ENCODE data around the gene ACOX2. TPM values are rescaled to one million over a fixed set of nuclear protein-coding genes. Genes with fewer than 3 reads are reported as not detected.

The ACOX2 gene
- total and polyA plus RNA-seq, 7 experiments from 2014 or later: not detected

- Histone ChIP-seq H3K4me3 (ENCODE audit: low read length) (no peak overlapping the region), H3K4me1 (ENCODE audit: control insufficient read depth in 2 of 2, insufficient read depth in 2 of 2, low read length in 2 of 2) (no peaks in the 10 kb centered on the region), H3K27ac (ENCODE audit: low read depth, low read length) (no peak overlapping the region), H3K36me3 (ENCODE audit: control insufficient read depth in 2 of 3, insufficient read depth in 3 of 3, low read length in 3 of 3) (no peaks in the 10 kb centered on the region), H3K9me3 (ENCODE audit: control insufficient read depth in 2 of 3, low read length in 3 of 3) (no peaks in the 10 kb centered on the region), H3K27me3 (ENCODE audit: control insufficient read depth in 2 of 2, insufficient read depth in 2 of 2, low read length in 2 of 2) (no peaks in the 10 kb centered on the region)
- no peaks in the 10 kb centered on the region for H3K27me3 Mint-ChIP-seq
- intact Hi-C loops (cut with micrococcal nuclease): no loop called here
- ChIA-PET CTCF (interaction anchor here (0.6 kb wide), 1 partner anchor 67 kb away, joined by 3 read pairs; no protein-coding TSS in a partner anchor), POLR2A (no interaction called here)
- H3K27ac Mint-ChIP-seq: no peak overlapping the region
- DNase-seq (no peak), ATAC-seq (no peak)
- no peaks in the 10 kb centered on the region for H3K36me3 Mint-ChIP-seq
- no peak overlapping the region for H3K4me3 Mint-ChIP-seq
- H3K4me1 Mint-ChIP-seq: peaks cover 0 to 2% (median 0%) of the 10 kb centered on the region in 7 donors
- H3K9me3 Mint-ChIP-seq: no peaks in the 10 kb centered on the region
Measured at GRCh38 chr3:58522759-58523425, 14.1 kb downstream of the ACOX2 start.

- intact Hi-C loops (cut with micrococcal nuclease): no loop called here
- Histone ChIP-seq H3K4me3 (ENCODE audit: low read length) (no peak overlapping the region), H3K9me3 (ENCODE audit: control insufficient read depth in 2 of 3, low read length in 3 of 3) (no peaks in the 10 kb centered on the region), H3K36me3 (ENCODE audit: control insufficient read depth in 2 of 3, insufficient read depth in 3 of 3, low read length in 3 of 3) (no peaks in the 10 kb centered on the region), H3K4me1 (ENCODE audit: control insufficient read depth in 2 of 2, insufficient read depth in 2 of 2, low read length in 2 of 2) (no peaks in the 10 kb centered on the region), H3K27me3 (ENCODE audit: control insufficient read depth in 2 of 2, insufficient read depth in 2 of 2, low read length in 2 of 2) (no peaks in the 10 kb centered on the region), H3K27ac (ENCODE audit: low read depth, low read length) (no peak overlapping the region)
- ChIA-PET POLR2A (no interaction called here), CTCF (no interaction called here)
- H3K4me3 Mint-ChIP-seq: no peak overlapping the region
- no peaks in the 10 kb centered on the region for H3K36me3 Mint-ChIP-seq
- ATAC-seq (no peak), DNase-seq (no peak)
- H3K9me3 Mint-ChIP-seq: no peaks in the 10 kb centered on the region
- H3K27ac Mint-ChIP-seq: no peak overlapping the region
- peaks cover 0 to 2% (median 0%) of the 10 kb centered on the region in 7 donors for H3K4me1 Mint-ChIP-seq
- H3K27me3 Mint-ChIP-seq: peaks cover 0 to 3% (median 0%) of the 10 kb centered on the region in 5 donors
Measured at GRCh38 chr3:58521917-58522631, 14.9 kb downstream of the ACOX2 start.

- ATAC-seq (no peak), DNase-seq (no peak)
- Mint-ChIP-seq H3K36me3 (no peaks in the 10 kb centered on the region), H3K27ac (no peak overlapping the region), H3K4me3 (no peak overlapping the region), H3K27me3 (peaks cover 0 to 6% (median 0%) of the 10 kb centered on the region in 5 donors), H3K9me3 (no peaks in the 10 kb centered on the region), H3K4me1 (peaks cover 0 to 2% (median 0%) of the 10 kb centered on the region in 7 donors)
- intact Hi-C loops (cut with micrococcal nuclease): no loop called here
- ChIA-PET POLR2A (no interaction called here), CTCF (no interaction called here)
- Histone ChIP-seq H3K4me1 (ENCODE audit: control insufficient read depth in 2 of 2, insufficient read depth in 2 of 2, low read length in 2 of 2) (no peaks in the 10 kb centered on the region), H3K27me3 (ENCODE audit: control insufficient read depth in 2 of 2, insufficient read depth in 2 of 2, low read length in 2 of 2) (no peaks in the 10 kb centered on the region), H3K36me3 (ENCODE audit: control insufficient read depth in 2 of 3, insufficient read depth in 3 of 3, low read length in 3 of 3) (no peaks in the 10 kb centered on the region), H3K9me3 (ENCODE audit: control insufficient read depth in 2 of 3, low read length in 3 of 3) (no peaks in the 10 kb centered on the region), H3K4me3 (ENCODE audit: low read length) (no peak overlapping the region), H3K27ac (ENCODE audit: low read depth, low read length) (no peak overlapping the region)
Measured at GRCh38 chr3:58521336-58521670, 15.7 kb downstream of the ACOX2 start.

GRCh38 chr3:58520403-58521335 lies 16.3 kb downstream of the ACOX2 start:
- ChIA-PET POLR2A (no interaction called here), CTCF (no interaction called here)
- no peak for DNase-seq
- Mint-ChIP-seq H3K4me1 (no peaks in the 10 kb centered on the region), H3K9me3 (no peaks in the 10 kb centered on the region), H3K27ac (no peak overlapping the region), H3K4me3 (no peak overlapping the region), H3K36me3 (no peaks in the 10 kb centered on the region), H3K27me3 (peaks cover 0 to 6% (median 0%) of the 10 kb centered on the region in 5 donors)
- H3K36me3 ChIP-seq (ENCODE audit: control insufficient read depth in 2 of 3, insufficient read depth in 3 of 3, low read length in 3 of 3): no peaks in the 10 kb centered on the region
- no peak overlapping the region for H3K27ac ChIP-seq (ENCODE audit: low read depth, low read length)
- H3K9me3 ChIP-seq (ENCODE audit: control insufficient read depth in 2 of 3, low read length in 3 of 3): no peaks in the 10 kb centered on the region
- no peaks in the 10 kb centered on the region for H3K4me1 ChIP-seq (ENCODE audit: control insufficient read depth in 2 of 2, insufficient read depth in 2 of 2, low read length in 2 of 2)
- H3K4me3 ChIP-seq (ENCODE audit: low read length): no peak overlapping the region
- intact Hi-C loops (cut with micrococcal nuclease): no loop called here
- H3K27me3 ChIP-seq (ENCODE audit: control insufficient read depth in 2 of 2, insufficient read depth in 2 of 2, low read length in 2 of 2): no peaks in the 10 kb centered on the region
- no peak for ATAC-seq

- no peak overlapping the region for H3K27ac ChIP-seq (ENCODE audit: low read depth, low read length)
- no peaks in the 10 kb centered on the region for H3K4me1 ChIP-seq (ENCODE audit: control insufficient read depth in 2 of 2, insufficient read depth in 2 of 2, low read length in 2 of 2)
- DNase-seq (no peak), ATAC-seq (no peak)
- H3K4me3 ChIP-seq (ENCODE audit: low read length): no peak overlapping the region
- no peaks in the 10 kb centered on the region for H3K9me3 Mint-ChIP-seq
- no peaks in the 10 kb centered on the region for H3K4me1 Mint-ChIP-seq
- ChIA-PET POLR2A (interaction anchor here (0.6 kb wide), 1 partner anchor 52 kb away, joined by 3 read pairs; no protein-coding TSS in a partner anchor), CTCF (interaction anchor here (1.1 kb wide), 1 partner anchor 20 kb away, joined by 5 read pairs; no protein-coding TSS in a partner anchor)
- H3K27ac Mint-ChIP-seq: no peak overlapping the region
- no peaks in the 10 kb centered on the region for H3K27me3 ChIP-seq (ENCODE audit: control insufficient read depth in 2 of 2, insufficient read depth in 2 of 2, low read length in 2 of 2)
- no peak overlapping the region for H3K4me3 Mint-ChIP-seq
- H3K36me3 Mint-ChIP-seq: no peaks in the 10 kb centered on the region
- intact Hi-C loops (cut with micrococcal nuclease): no loop called here
- peaks cover 0 to 6% (median 0%) of the 10 kb centered on the region in 5 donors for H3K27me3 Mint-ChIP-seq
- H3K9me3 ChIP-seq (ENCODE audit: control insufficient read depth in 2 of 3, low read length in 3 of 3): no peaks in the 10 kb centered on the region
- no peaks in the 10 kb centered on the region for H3K36me3 ChIP-seq (ENCODE audit: control insufficient read depth in 2 of 3, insufficient read depth in 3 of 3, low read length in 3 of 3)
Measured at GRCh38 chr3:58519668-58520402, 17.2 kb downstream of the ACOX2 start.

GRCh38 chr3:58518291-58518789 lies 18.6 kb downstream of the ACOX2 start:
- POLR2A ChIA-PET: no interaction called here
- Histone ChIP-seq H3K9me3 (ENCODE audit: control insufficient read depth in 2 of 3, low read length in 3 of 3) (no peaks in the 10 kb centered on the region), H3K36me3 (ENCODE audit: control insufficient read depth in 2 of 3, insufficient read depth in 3 of 3, low read length in 3 of 3) (no peaks in the 10 kb centered on the region), H3K27me3 (ENCODE audit: control insufficient read depth in 2 of 2, insufficient read depth in 2 of 2, low read length in 2 of 2) (no peaks in the 10 kb centered on the region), H3K4me1 (ENCODE audit: control insufficient read depth in 2 of 2, insufficient read depth in 2 of 2, low read length in 2 of 2) (no peaks in the 10 kb centered on the region), H3K4me3 (ENCODE audit: low read length) (no peak overlapping the region), H3K27ac (ENCODE audit: low read depth, low read length) (no peak overlapping the region)
- H3K27me3 Mint-ChIP-seq: peaks cover 0 to 10% (median 0%) of the 10 kb centered on the region in 5 donors
- DNase-seq (no peak), ATAC-seq (no peak)
- no peaks in the 10 kb centered on the region for H3K9me3 Mint-ChIP-seq
- no peak overlapping the region for H3K27ac Mint-ChIP-seq
- H3K4me3 Mint-ChIP-seq: no peak overlapping the region
- intact Hi-C loops (cut with micrococcal nuclease): no loop called here
- no peaks in the 10 kb centered on the region for H3K36me3 Mint-ChIP-seq
- CTCF ChIA-PET: no interaction called here
- no peaks in the 10 kb centered on the region for H3K4me1 Mint-ChIP-seq
